Measurements from ENCODE around the gene ENDOG.
A peak's percentile ranks its signal among the peaks of the same experiment; 100 is the strongest.
"Not testable (repeated sequence)": the region's sequence is repeated elsewhere in the genome, so short reads cannot be mapped to it uniquely, and the experiment has no call there.

Gene ENDOG

GRCh38 chr9:128836509-128837145, 18.3 kb downstream of the ENDOG start:
- no peak overlapping the region for H3K27ac ChIP-seq
- no peaks in the 10 kb centered on the region for H3K27me3 ChIP-seq (replicated peaks)
- in situ Hi-C loops (cut with HindIII; ENCODE audit: low pct_ligation_motif_present, low sequenced_read_pairs) = no loop called here
- no peak for TF ChIP-seq CTCF (IDR thresholded peaks at IDR 0.05; ENCODE audit: low read depth, low read length, missing control alignments)
- no peak overlapping the region for H3K4me3 ChIP-seq (ENCODE audit: low read depth, low read length)
- no peak for DNase-seq
- H3K36me3 ChIP-seq (replicated peaks) = no peaks in the 10 kb centered on the region

- in situ Hi-C loops (cut with HindIII; ENCODE audit: low pct_ligation_motif_present, low sequenced_read_pairs) = no loop called here
- DNase-seq = no peak
- no peak overlapping the region for H3K27ac ChIP-seq
- no peaks in the 10 kb centered on the region for H3K36me3 ChIP-seq (replicated peaks)
- H3K27me3 ChIP-seq (replicated peaks) = no peaks in the 10 kb centered on the region
- TF ChIP-seq CTCF (IDR thresholded peaks at IDR 0.05; ENCODE audit: low read depth, low read length, missing control alignments) = no peak
- H3K4me3 ChIP-seq (ENCODE audit: low read depth, low read length) = no peak overlapping the region
Observed at GRCh38 chr9:128838338-128838737, 20.0 kb downstream of the ENDOG start.

- Histone ChIP-seq H3K36me3 (replicated peaks) (no peaks in the 10 kb centered on the region), H3K27me3 (replicated peaks) (no peaks in the 10 kb centered on the region), H3K27ac (no peak overlapping the region), H3K4me3 (ENCODE audit: low read depth, low read length) (no peak overlapping the region)
- TF ChIP-seq CTCF (IDR thresholded peaks at IDR 0.05; ENCODE audit: low read depth, low read length, missing control alignments) = no peak
- DNase-seq = no peak
- in situ Hi-C loops (cut with HindIII; ENCODE audit: low pct_ligation_motif_present, low sequenced_read_pairs) = no loop called here
Observed at GRCh38 chr9:128840524-128840923, 22.2 kb downstream of the ENDOG start.

GRCh38 chr9:128841694-128842492, 23.6 kb downstream of the ENDOG start:
- Histone ChIP-seq H3K27ac (no peak overlapping the region), H3K4me3 (ENCODE audit: low read depth, low read length) (no peak overlapping the region), H3K27me3 (replicated peaks) (no peaks in the 10 kb centered on the region), H3K36me3 (replicated peaks) (no peaks in the 10 kb centered on the region)
- in situ Hi-C loops (cut with HindIII; ENCODE audit: low pct_ligation_motif_present, low sequenced_read_pairs) = no loop called here
- no peak for DNase-seq
- TF ChIP-seq CTCF (IDR thresholded peaks at IDR 0.05; ENCODE audit: low read depth, low read length, missing control alignments) = no peak

- DNase-seq; in situ Hi-C loops (cut with HindIII; ENCODE audit: low pct_ligation_motif_present, low sequenced_read_pairs); H3K27ac ChIP-seq; H3K36me3 ChIP-seq (replicated peaks); H3K27me3 ChIP-seq (replicated peaks); H3K4me3 ChIP-seq (ENCODE audit: low read depth, low read length): not testable (repeated sequence)
Observed at GRCh38 chr9:128843171-128843570, 24.9 kb downstream of the ENDOG start.

- DNase-seq = no peak
- peak; percentile 34 for TF ChIP-seq CTCF (IDR thresholded peaks at IDR 0.05; ENCODE audit: low read depth, low read length, missing control alignments)
Observed at GRCh38 chr9:128845186-128845931, 27.1 kb downstream of the ENDOG start.

More at GRCh38 chr9:128845186-128845931, 27.1 kb downstream of the ENDOG start:
- in situ Hi-C loops (cut with HindIII; ENCODE audit: low pct_ligation_motif_present, low sequenced_read_pairs) = no loop called here
- Histone ChIP-seq H3K36me3 (replicated peaks) (no peaks in the 10 kb centered on the region), H3K4me3 (ENCODE audit: low read depth, low read length) (no peak overlapping the region), H3K27ac (no peak overlapping the region), H3K27me3 (replicated peaks) (no peaks in the 10 kb centered on the region)

Data from brain microvascular endothelial cell (primary cell).